CD4-positive, alpha-beta memory T cell (primary cell): ENCODE results near the gene SP5. TPM values are rescaled to one million over a fixed set of nuclear protein-coding genes. Genes with fewer than 3 reads are reported as not detected.
A peak's percentile ranks its signal among the peaks of the same experiment; 100 is the strongest.

ENCODE experiments used
- CTCF ChIA-PET: fragments of 350-600 bp; sonication (Branson Sonifier 250); formaldehyde crosslinking; loops from one replicate; lab custom pipeline; 2021; ENCODE audit warnings: inconsistent platforms; ENCODE audit not compliant: partially characterized antibody; lab: Charles Lee
- POLR2A ChIA-PET: fragments of 350-600 bp; sonication (Branson Sonifier 250); formaldehyde crosslinking; loops from one replicate; lab custom pipeline; 2021; ENCODE audit not compliant: partially characterized antibody; lab: Charles Lee
- DNase-seq, 5 donors: peaks; one replicate each; pipeline versions ENCODE4 v3.0.0 to v3.0.0-alpha.2; 2020 to 2022; ENCODE audit warnings: mixed read lengths in 1 of 5
- H3K27ac ChIP-seq: one replicate; pipeline ENCODE4 v1.7.0; 2013; ENCODE audit warnings: low read depth, low read length
- H3K27me3 ChIP-seq: 2 replicates; pipeline ENCODE4 v1.7.0; 2013; ENCODE audit warnings: mild to moderate bottlenecking, low read length, moderate library complexity; ENCODE audit not compliant: insufficient read depth
- H3K36me3 ChIP-seq: 2 replicates; pipeline ENCODE4 v1.7.0; 2013; ENCODE audit warnings: mild to moderate bottlenecking, low read length, moderate library complexity; ENCODE audit not compliant: insufficient read depth
- H3K4me1 ChIP-seq: 2 replicates; pipeline ENCODE4 v1.7.0; 2013; ENCODE audit warnings: mild to moderate bottlenecking, low read length, moderate library complexity; ENCODE audit not compliant: insufficient read depth
- H3K4me3 ChIP-seq, 2 donors: one replicate each; pipeline ENCODE4 v1.7.0; 2013; ENCODE audit warnings: low read length in 2 of 2, mild to moderate bottlenecking in 1 of 2
- H3K9me3 ChIP-seq, 2 donors: one replicate each; pipeline ENCODE4 v1.7.0; 2013; ENCODE audit warnings: low read length in 2 of 2, control low read depth in 1 of 2; ENCODE audit not compliant: control insufficient read depth in 1 of 2
- H3K27ac Mint-ChIP-seq, 7 donors: one replicate each; pipeline ENCODE4 v1.8.0; 2020 to 2021; ENCODE audit warnings: mixed read lengths in 7 of 7, mild to moderate bottlenecking in 6 of 7, inconsistent platforms in 3 of 7, moderate library complexity in 3 of 7
- H3K27me3 Mint-ChIP-seq, 2 donors: one replicate each; pipeline ENCODE4 v1.8.0; 2020 to 2021; ENCODE audit warnings: mixed read lengths in 2 of 2
- H3K36me3 Mint-ChIP-seq, 2 donors: one replicate each; pipeline ENCODE4 v1.8.0; 2020 to 2021; ENCODE audit warnings: mixed read lengths in 2 of 2, inconsistent platforms in 1 of 2, mild to moderate bottlenecking in 1 of 2
- H3K4me1 Mint-ChIP-seq, 4 donors: one replicate each; pipeline ENCODE4 v1.8.0; 2020 to 2021; ENCODE audit warnings: mixed read lengths in 4 of 4, mild to moderate bottlenecking in 1 of 4
- H3K4me3 Mint-ChIP-seq, 8 donors: one replicate each; pipeline ENCODE4 v1.8.0; 2020 to 2021; ENCODE audit warnings: mixed read lengths in 8 of 8, mild to moderate bottlenecking in 7 of 8, moderate library complexity in 6 of 8, inconsistent platforms in 3 of 8
- H3K9me3 Mint-ChIP-seq, 8 donors: one replicate each; pipeline ENCODE4 v1.8.0; 2020 to 2021; ENCODE audit warnings: mixed read lengths in 8 of 8, mild to moderate bottlenecking in 5 of 8, inconsistent platforms in 3 of 8, moderate library complexity in 1 of 8
- intact Hi-C: fragments of 100-400 bp; cut with micrococcal nuclease; formaldehyde crosslinking; loops from one replicate; pipeline ENCODE4 v1.15.1; 2023
- polyA plus RNA-seq, 2 donors: library from polyadenylated mRNA; unstranded; fragments of 300-500 nt; fragmentation: Illumina TruSeq; gene quantifications; one replicate each; pipeline ENCODE4 v1.2.3, GENCODE V29; 2021
- total RNA-seq, 2 experiments: library from RNA; stranded (reverse); gene quantifications; one replicate each; pipeline ENCODE4 v1.2.3, GENCODE V29; 2021

The SP5 gene
- total and polyA plus RNA-seq, 4 experiments from 2014 or later, result not detected

DNA sequence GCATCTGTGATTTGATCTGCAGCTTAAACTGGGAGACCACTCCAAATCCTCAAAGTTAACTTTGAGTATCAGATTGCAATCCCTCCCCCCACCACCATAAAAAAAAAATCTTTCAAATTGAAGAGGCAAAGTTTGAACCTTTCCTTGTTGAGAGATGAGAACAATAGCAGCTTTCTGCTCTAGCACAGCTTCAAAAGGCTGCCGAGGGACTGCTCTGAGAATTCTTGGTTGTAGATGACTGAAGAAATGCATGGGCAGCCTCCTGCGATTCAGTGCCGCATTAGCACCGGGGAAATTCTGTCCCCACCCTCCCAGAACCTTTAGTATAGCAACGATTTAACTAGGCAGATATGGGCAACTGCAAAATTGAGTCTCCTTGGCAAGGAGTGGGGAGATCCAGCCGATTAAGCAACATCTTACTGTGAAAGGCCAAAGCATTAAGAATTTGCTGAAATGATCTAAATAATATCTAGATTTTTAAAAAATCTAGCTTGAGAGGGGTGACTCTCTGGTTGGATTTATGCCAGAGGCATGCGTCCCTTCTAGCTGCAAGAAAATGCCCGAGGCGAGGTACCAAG is 3.9 kb upstream of the SP5 start:
- no peak overlapping the region for H3K27ac ChIP-seq
- H3K4me1 Mint-ChIP-seq, result peaks cover 14 to 33% (median 27%) of the 10 kb centered on the region in 4 donors
- H3K4me1 ChIP-seq, result peaks cover 31% of the 10 kb centered on the region
- no peak for DNase-seq
- no peaks in the 10 kb centered on the region for H3K9me3 ChIP-seq
- H3K36me3 Mint-ChIP-seq, result peaks cover 3 to 4% of the 10 kb centered on the region in 2 donors
- peak overlapping the region in 4 of 8 donors; percentile 30 to 70 (median 54) for H3K4me3 Mint-ChIP-seq
- H3K4me3 ChIP-seq, result no peak overlapping the region
- peaks cover 28% of the 10 kb centered on the region for H3K27me3 ChIP-seq
- no peaks in the 10 kb centered on the region for H3K36me3 ChIP-seq
- no peak overlapping the region for H3K27ac Mint-ChIP-seq
- POLR2A ChIA-PET, result no interaction called here
- CTCF ChIA-PET, result interaction anchor here (1.1 kb wide), 1 partner anchor 302 kb away, joined by 3 read pairs; no protein-coding TSS in a partner anchor
- intact Hi-C loops, result loop anchor here (5.0 kb wide), 2 partner anchors 59 to 304 kb away; no protein-coding TSS in a partner anchor
- H3K27me3 Mint-ChIP-seq, result peaks cover 44 to 52% of the 10 kb centered on the region in 2 donors
- H3K9me3 Mint-ChIP-seq, result peaks cover 0 to 4% (median 0%) of the 10 kb centered on the region in 8 donors

DNA sequence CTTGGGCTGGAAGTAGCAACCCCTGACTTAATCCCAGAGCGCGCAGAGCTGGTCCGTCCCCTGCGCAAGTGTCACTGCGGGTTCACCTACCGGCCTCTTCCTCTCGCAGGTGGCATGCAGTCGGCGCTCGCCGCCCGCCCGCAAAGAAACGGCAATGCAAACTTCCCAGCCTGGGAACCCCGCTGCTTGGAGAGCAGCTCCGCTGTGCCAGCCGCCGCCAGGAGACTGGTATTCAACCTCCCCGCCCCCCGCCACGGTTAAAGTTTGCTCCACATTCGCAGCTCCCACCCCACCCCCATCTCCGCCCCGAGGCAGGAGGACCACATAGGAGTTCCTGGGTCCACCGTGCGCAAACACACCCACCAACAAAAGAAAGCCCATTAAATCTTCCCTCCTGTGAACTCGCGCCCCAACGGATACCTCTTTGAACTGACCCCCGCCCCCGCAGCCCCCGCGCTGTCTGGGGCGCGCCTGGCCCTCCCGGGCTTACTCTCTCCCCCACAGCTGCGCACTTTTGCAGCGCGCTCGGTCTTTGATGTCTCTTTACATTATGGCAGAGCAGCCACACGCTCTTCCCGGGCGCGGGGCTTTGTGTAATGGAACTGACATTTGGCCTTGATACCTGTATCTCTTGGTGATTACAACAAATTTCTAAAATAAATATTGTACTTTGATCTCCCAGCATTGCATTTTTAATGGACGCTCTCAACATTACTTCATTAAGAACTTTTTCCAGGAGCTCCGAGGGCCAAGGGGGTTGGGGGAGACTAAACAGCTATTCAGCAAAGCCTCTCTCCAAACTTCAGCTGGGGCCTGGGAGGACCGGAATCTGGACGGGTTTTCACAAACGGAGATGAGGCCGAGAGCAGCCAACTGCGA is 3.1 kb upstream of the SP5 start:
- intact Hi-C loops, result loop anchor here (5.0 kb wide), 2 partner anchors 60 to 305 kb away; no protein-coding TSS in a partner anchor
- Histone ChIP-seq H3K4me3 (no peak overlapping the region), H3K27ac (no peak overlapping the region), H3K27me3 (peaks cover 28% of the 10 kb centered on the region), H3K36me3 (no peaks in the 10 kb centered on the region), H3K4me1 (peaks cover 35% of the 10 kb centered on the region), H3K9me3 (no peaks in the 10 kb centered on the region)
- POLR2A ChIA-PET, result no interaction called here
- peaks cover 0 to 4% (median 0%) of the 10 kb centered on the region in 8 donors for H3K9me3 Mint-ChIP-seq
- no peak for DNase-seq
- peaks cover 3 to 4% of the 10 kb centered on the region in 2 donors for H3K36me3 Mint-ChIP-seq
- H3K4me1 Mint-ChIP-seq, result peaks cover 14 to 34% (median 28%) of the 10 kb centered on the region in 4 donors
- peaks cover 44 to 52% of the 10 kb centered on the region in 2 donors for H3K27me3 Mint-ChIP-seq
- no peak overlapping the region for H3K27ac Mint-ChIP-seq
- peak overlapping the region; percentile 2 to 76 (median 56) for H3K4me3 Mint-ChIP-seq
- CTCF ChIA-PET, result interaction anchor here (1.1 kb wide), 1 partner anchor 303 kb away, joined by 3 read pairs; no protein-coding TSS in a partner anchor

DNA sequence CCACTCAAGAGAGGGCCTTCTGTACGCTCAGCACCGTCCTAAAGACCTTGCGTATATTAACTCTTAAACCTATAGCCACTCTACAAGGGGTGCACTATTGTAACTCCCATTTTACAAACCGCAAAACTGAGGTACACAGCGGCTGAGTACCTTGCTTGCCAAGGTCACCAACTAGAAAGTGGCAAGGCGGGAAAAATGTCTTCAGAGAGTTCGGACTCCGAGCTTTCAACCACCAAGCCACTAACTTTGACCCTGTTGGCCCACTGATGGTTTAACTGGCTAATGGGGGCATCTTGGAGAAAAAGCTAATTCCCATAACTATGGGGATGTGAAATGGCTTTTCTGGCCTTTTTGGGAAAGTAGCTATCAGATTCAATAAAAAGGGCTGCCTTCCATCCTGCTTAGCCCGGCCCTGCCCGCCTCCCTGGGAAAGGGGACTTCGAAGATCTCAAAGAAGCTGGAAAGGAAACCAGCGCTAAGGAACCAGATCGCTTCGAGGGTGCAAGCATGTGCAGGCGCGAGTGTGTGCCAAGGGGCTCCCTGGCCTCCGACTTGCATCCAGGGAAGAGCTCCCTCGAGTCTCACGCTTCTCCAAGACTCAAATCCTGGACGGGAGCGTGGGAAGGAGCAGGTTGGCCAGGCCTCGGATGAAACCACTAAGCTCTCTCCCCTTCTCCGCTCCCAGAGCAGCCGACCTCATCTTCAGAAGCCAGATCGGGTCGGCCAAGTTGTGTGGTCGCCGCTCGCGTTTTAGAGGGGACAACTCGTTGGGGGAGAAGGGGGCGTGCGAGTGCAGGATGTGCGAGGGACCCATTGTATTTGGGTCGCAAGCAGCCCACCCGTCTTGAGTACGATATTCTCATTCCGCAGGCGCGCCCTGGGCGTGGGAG is 2.2 kb upstream of the SP5 start:
- H3K4me1 ChIP-seq, result peaks cover 40% of the 10 kb centered on the region
- H3K4me3 ChIP-seq, result no peak overlapping the region
- no peak overlapping the region for H3K27ac ChIP-seq
- ChIA-PET CTCF (interaction anchor here (0.5 kb wide), 1 partner anchor 10 kb away, joined by 3 read pairs; no protein-coding TSS in a partner anchor), POLR2A (no interaction called here)
- peaks cover 50 to 58% of the 10 kb centered on the region in 2 donors for H3K27me3 Mint-ChIP-seq
- intact Hi-C loops, result loop anchor here (5.0 kb wide), 2 partner anchors 61 to 306 kb away; no protein-coding TSS in a partner anchor
- H3K27ac Mint-ChIP-seq, result no peak overlapping the region
- H3K36me3 Mint-ChIP-seq, result peaks cover 3 to 4% of the 10 kb centered on the region in 2 donors
- peaks cover 0 to 5% (median 0%) of the 10 kb centered on the region in 8 donors for H3K9me3 Mint-ChIP-seq
- peak overlapping the region; percentile 49 to 78 (median 68) for H3K4me3 Mint-ChIP-seq
- H3K9me3 ChIP-seq, result no peaks in the 10 kb centered on the region
- no peak for DNase-seq
- peaks cover 15 to 43% (median 36%) of the 10 kb centered on the region in 4 donors for H3K4me1 Mint-ChIP-seq
- H3K27me3 ChIP-seq, result peaks cover 29% of the 10 kb centered on the region
- no peaks in the 10 kb centered on the region for H3K36me3 ChIP-seq

DNA sequence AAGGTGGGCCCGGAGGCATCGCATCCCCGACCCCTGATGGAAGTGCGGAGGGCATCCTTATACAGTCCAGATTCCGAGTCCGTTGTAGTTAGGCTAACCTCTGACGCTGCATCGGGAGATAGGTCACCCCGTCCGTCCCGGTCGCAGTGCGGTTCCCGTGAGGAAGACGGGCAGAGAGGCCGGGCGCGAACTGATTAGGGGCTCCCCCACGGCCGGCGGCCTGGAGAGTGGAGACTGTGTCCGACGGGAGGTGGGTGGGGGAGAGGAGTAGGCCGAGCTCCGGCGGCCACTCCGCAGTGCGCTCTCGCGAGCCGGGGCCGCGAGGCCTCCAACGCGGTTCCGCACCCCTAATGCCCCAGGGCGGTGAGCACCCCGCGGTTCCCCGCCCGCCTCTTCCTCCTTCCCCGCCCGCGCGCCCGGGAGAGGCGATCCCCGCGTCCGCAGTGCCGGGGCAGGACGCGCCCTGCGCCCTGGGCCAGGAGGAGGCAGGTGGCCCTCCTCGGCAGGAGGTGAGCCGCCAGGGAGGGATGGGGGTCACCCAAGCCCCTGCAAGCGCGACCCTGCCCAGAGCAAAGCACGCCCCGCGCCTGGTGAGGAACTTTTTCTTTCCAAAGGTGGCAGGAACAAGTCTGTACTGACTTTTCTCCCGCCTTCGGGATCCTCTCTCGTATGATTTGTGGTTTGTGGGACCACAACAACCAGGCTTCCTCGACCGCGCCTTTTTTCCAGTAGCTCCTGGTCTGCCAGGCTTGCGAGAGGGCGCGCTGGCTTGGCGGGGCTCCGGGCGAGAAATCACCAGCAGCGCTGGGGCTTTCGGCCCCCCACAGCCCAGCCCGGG is 1.4 kb upstream of the SP5 start:
- peaks cover 51 to 56% of the 10 kb centered on the region in 2 donors for H3K27me3 Mint-ChIP-seq
- Histone ChIP-seq H3K27ac (no peak overlapping the region), H3K9me3 (no peaks in the 10 kb centered on the region), H3K4me1 (peaks cover 40% of the 10 kb centered on the region), H3K4me3 (peak overlapping the region in 1 of 2 donors; percentile 69), H3K27me3 (peaks cover 38% of the 10 kb centered on the region), H3K36me3 (no peaks in the 10 kb centered on the region)
- H3K4me3 Mint-ChIP-seq, result peak overlapping the region; percentile 49 to 78 (median 68)
- H3K27ac Mint-ChIP-seq, result peak overlapping the region in 1 of 7 donors; percentile 35
- H3K36me3 Mint-ChIP-seq, result peaks cover 3 to 4% of the 10 kb centered on the region in 2 donors
- intact Hi-C loops, result loop anchor here (5.0 kb wide), 2 partner anchors 61 to 306 kb away; no protein-coding TSS in a partner anchor
- ChIA-PET POLR2A (no interaction called here), CTCF (interaction anchor here (0.5 kb wide), 1 partner anchor 9 kb away, joined by 3 read pairs; no protein-coding TSS in a partner anchor)
- peaks cover 17 to 45% (median 36%) of the 10 kb centered on the region in 4 donors for H3K4me1 Mint-ChIP-seq
- H3K9me3 Mint-ChIP-seq, result peaks cover 0 to 10% (median 0%) of the 10 kb centered on the region in 8 donors
- DNase-seq, result peak in 3 of 5 donors; percentile 14 to 23 (median 16)

DNA sequence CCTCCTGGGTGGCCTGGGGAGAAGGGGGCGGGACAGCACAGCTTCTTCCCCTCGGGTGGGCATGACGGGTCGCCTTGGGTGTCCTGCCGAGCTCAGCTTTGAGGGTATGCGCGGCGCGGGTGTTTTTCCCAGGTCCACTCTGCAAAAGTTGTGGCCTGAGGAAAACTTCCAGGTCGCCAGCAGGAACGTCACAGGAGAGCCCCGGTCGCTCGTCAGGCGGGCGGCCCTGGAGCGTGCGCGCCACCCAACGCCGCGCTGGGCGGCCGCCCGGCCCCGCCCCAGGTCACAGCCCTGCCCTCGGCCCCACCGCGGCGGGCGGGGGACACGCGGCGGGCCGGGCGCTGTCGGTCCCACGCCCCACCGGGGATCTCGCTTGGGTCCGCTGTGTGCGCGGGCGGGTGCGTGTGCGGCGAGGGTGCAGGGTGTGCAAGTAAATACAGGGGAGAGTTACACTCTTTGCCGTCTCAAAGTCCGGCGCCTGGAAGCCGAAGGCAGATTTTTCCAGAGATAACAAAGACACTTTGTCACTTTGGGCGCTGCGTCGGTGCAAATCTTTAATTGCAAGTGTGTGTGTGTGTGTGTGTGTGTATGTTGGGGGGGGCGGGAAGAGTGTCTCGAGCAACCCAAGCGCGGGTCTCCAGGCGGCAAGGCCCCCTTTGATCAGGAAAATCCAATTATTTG is 616 bp upstream of the SP5 start:
- intact Hi-C loops, result loop anchor here (5.0 kb wide), 3 partner anchors 62 to 307 kb away; partner anchors contain the start of gene GAD1
- Mint-ChIP-seq H3K4me3 (peak overlapping the region; percentile 84 to 95 (median 93)), H3K36me3 (peaks cover 3 to 4% of the 10 kb centered on the region in 2 donors), H3K9me3 (peaks cover 0 to 10% (median 0%) of the 10 kb centered on the region in 8 donors), H3K27ac (peak overlapping the region in 4 of 7 donors; percentile 26 to 87 (median 54)), H3K27me3 (peaks cover 51 to 55% of the 10 kb centered on the region in 2 donors), H3K4me1 (peaks cover 17 to 45% (median 36%) of the 10 kb centered on the region in 4 donors)
- no peaks in the 10 kb centered on the region for H3K9me3 ChIP-seq
- peak overlapping the region; percentile 44 to 69 for H3K4me3 ChIP-seq
- ChIA-PET POLR2A (no interaction called here), CTCF (no interaction called here)
- H3K27ac ChIP-seq, result no peak overlapping the region
- DNase-seq, result peak in 2 of 5 donors; percentile 14 to 16
- H3K36me3 ChIP-seq, result no peaks in the 10 kb centered on the region
- peaks cover 40% of the 10 kb centered on the region for H3K4me1 ChIP-seq
- H3K27me3 ChIP-seq, result peaks cover 45% of the 10 kb centered on the region
